GM10266 (cell line): Measurements from ENCODE around the gene DMRTB1.

Experiments used
- DNase-seq: peaks from one replicate; pipeline ENCODE4 v3.0.0; 2012; ENCODE audit errors: extremely low spot score
- TF ChIP-seq, protein P1 (sequence below): IDR thresholded peaks from 2 replicates; pipeline ENCODE4 v1.5.1; 2012; ENCODE audit warnings: mild to moderate bottlenecking, low read depth; ENCODE audit not compliant: control insufficient read depth, insufficient read depth; ENCODE audit errors: missing control alignments

Gene DMRTB1

DNA sequence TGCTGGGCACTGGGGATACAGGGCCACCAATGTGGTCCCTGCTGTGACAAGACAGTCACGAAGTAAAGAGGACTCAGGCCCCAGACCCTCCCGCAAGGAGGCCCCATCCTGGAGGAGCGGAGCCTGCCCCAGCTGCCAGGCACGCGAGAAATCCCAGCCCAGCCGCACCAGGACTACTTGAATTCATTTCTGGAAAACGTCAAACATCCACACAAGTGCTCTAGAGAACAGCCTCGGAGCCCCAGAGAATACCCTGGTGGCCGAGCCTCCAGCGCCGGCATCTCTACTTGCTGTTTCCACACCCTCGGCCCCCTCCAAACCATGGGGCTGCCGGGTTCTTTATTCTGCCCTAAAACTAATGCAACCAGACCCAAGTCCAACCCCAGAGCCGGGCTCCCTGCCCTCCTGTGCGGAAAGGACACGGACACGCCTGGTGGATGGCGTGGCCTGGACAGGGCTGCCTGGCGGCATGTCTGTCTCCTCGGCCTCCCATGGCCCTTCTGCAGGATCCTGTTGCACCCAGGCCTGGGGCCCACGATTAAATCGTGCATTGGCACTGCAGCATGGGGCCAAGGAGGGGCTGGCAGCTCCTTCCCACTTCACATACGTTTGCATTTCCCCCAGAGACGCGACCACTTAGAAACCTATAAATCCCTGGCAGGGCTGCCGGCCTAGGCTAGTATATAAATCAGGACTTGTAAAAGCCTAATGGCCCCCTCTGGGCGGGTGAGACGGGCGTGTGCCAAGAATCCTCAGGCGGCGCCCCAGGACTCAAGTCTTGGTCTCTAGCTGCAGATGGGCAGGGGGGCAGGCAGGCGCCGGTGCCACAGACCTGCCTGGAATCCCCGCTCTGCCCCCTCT, 41.2 kb downstream of the DMRTB1 start:
- DNase-seq: no peak

DNA sequence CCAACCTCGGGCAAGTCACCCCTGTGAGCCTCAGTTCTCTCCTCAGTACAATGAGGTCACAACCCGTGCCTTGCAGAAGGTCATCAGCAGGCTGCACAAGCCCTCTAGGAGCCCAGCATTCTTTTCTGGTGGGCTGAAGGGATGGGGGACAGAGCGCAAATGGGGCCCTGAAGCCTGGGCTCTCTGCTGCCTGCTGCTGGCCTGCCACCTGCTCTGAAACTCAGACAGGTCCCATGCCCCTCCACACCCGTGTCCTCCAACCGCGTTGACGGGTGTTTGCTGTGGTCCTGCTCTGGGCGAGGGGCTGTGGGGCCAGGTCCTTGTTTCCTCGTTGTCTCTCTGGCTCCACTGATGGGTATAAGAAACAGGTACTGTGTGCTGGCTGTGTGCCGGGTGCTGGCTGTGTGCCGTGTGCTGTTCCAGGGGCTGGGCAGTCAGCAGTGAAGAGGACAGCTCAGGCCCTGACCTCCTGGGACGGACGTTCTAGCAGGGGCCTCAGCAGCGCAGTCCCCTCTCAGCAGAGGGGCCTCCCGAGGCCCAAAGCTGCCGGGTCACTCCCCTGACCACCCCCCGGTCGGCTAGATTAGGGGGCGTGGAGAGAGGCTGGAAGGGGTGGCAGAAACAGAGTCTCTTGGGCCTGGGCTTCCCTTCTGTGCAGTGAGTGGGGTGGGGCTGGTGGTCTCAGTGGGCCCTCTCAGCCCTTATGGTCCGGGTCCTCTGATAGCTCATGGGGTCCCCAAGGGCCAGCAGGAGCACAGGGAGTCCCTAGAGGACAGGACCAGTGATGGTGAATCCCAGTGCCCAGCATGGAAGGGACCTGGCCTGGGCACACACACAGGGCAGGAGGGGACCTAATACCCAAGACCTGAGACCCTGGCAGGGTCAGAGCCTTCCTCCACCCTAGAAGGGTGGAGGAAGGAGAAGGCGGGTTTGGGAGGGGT, 42.1 kb downstream of the DMRTB1 start:
- TF ChIP-seq, protein P1, sequence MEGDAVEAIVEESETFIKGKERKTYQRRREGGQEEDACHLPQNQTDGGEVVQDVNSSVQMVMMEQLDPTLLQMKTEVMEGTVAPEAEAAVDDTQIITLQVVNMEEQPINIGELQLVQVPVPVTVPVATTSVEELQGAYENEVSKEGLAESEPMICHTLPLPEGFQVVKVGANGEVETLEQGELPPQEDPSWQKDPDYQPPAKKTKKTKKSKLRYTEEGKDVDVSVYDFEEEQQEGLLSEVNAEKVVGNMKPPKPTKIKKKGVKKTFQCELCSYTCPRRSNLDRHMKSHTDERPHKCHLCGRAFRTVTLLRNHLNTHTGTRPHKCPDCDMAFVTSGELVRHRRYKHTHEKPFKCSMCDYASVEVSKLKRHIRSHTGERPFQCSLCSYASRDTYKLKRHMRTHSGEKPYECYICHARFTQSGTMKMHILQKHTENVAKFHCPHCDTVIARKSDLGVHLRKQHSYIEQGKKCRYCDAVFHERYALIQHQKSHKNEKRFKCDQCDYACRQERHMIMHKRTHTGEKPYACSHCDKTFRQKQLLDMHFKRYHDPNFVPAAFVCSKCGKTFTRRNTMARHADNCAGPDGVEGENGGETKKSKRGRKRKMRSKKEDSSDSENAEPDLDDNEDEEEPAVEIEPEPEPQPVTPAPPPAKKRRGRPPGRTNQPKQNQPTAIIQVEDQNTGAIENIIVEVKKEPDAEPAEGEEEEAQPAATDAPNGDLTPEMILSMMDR: no peak
- no peak for DNase-seq

More for the DNA sequence above, 41.2 kb downstream of the DMRTB1 start:
- TF ChIP-seq, protein P1: no peak

DNA sequence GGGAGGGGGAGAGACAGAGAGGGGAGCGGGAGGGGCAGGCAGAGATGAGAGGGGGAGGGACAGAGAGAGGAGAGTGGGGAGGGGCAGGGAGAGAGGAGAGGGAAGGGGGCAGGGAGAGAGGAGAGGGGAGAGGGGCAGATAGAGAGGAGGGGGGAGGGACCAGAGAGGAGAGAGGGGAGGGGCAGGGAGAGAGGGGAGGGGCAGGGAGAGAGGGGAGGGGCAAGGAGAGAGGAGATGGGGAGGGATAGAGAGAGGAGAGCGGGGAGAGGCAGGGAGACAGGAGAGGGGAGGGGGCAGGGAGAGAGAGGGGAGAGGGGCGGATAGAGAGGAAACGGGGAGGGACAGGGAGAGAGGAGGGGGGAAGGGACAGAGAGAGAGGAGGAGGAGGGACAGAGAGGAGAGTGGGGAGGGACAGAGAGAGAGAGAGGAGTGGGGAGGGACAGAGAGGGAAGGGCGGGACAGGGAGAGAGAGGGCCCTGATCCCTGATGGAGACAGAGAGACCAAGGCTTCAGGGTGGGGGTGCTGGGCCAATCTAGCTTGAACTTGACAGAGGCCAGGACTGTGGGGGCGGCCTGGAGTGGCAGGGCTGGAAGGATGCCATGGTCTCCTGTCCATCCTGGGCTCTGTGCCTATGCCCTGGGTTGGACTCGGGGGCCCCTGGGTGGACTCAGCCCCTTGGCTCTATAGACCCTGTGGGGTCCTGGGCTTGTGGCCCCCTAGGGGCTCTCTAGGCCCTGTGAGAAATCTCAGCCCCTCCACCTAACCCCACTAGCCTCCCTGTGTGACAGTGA, 43.6 kb downstream of the DMRTB1 start:
- DNase-seq: no peak
- TF ChIP-seq, protein P1: no peak

DNA sequence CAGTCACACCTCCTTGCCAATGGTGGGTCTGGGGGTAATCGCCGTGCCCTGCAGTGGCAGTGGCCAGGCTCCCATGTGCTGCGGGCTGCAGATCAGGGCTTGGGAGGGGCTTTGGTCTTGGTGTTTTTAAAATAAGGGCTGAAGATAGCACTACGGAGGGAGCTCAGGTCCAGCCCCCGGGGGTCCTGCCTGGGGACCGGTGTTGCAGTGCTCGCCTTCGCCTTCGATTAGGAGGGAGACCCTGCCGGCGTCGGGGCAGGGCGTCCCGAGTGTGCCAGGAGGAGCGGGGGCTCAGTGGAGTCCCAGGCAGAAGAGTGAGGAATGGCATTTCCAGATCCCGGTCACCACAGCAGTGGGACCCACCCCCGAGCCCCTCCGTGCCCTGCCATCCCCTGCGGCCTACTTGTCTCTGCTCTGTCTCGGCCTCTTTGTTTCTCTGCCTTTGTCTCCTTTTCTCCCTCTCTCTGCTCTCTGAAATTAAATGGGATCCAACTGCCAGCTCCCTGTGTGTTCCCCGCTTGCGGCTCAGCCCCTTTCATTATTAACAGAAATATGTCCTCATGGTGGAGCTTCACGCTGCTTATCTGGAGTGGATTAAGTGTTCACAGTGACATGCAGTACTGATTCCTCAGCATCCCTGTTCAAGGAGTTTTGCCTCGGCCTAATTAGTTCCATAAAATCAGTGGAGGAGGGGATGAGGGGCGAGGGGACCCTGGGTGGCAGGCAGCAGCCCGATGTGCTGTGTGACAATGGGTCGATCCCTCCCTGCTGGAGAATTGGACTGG, 44.4 kb downstream of the DMRTB1 start:
- DNase-seq: no peak
- TF ChIP-seq, protein P1: no peak

DNA sequence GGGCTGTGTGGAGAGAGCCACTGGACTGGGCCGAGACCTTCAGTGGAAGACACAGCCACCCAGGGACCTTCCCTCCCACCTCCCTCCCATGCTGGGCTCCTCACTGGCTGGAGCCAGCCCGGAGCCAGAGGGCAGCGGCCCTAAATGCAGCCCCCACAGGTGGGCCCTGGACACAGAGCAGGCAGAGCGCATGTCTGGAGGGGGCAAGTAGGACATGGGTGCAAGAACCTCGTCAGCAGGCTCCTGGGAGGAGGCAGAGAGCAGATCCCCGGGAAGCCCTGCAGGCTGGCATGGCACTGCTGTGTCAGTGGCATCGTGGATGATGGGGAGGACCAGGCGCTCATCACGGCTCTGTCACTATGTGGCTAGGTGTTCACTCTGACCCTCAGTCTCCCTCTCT, 45.7 kb downstream of the DMRTB1 start:
- TF ChIP-seq, protein P1: no peak
- no peak for DNase-seq

DNA sequence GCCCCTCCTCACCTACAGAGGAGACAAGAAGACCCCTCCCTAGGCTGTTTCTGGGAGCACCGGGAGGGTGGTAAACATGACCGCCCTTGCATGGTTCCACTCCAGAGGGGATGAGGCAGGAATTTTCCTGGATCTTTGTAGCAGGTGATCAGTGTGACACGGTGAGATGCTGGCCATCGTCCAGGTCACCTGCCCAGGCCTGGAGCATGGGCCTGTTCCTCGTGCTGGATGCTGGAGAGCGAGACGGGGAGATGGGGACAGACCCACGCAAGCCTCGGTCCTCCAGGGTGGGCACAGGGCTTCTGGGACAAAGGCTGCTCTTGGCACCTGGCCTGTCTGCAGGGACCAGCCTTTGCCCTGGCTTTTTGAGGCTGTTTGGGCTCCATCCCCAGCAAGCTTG, 46.2 kb downstream of the DMRTB1 start:
- no peak for DNase-seq
- TF ChIP-seq, protein P1: no peak
